B cell (primary cell): ENCODE measurements around the gene ATP11A. TPM values are rescaled to one million over a fixed set of nuclear protein-coding genes. Genes with fewer than 3 reads are reported as not detected.

ENCODE experiments used
- ATAC-seq: fragments of 200-7000 bp; cut with Tn5 transposase; one replicate; pipeline ENCODE4 v1.10.0; 2021; ENCODE audit warnings: low read depth, mild to moderate bottlenecking, moderate number of reproducible peaks, moderate library complexity
- CTCF ChIA-PET: fragments of 350-600 bp; sonication (Branson Sonifier 250); formaldehyde crosslinking; loops from one replicate; lab custom pipeline; 2021; ENCODE audit warnings: antibody characterized with exemption, inconsistent platforms; lab: Charles Lee
- POLR2A ChIA-PET: fragments of 350-600 bp; sonication (Branson Sonifier 250); formaldehyde crosslinking; loops from one replicate; lab custom pipeline; 2021; ENCODE audit warnings: antibody characterized with exemption; lab: Charles Lee
- DNase-seq: peaks from one replicate; pipeline ENCODE4 v3.0.0; 2013
- H2AFZ ChIP-seq: 2 replicates; pipeline ENCODE4 v1.6.1; 2012; ENCODE audit warnings: mild to moderate bottlenecking, low read depth, low read length; ENCODE audit not compliant: insufficient read depth, poor library complexity, severe bottlenecking
- H3K27ac ChIP-seq, 2 donors: 1 replicate in 1 of 2; 2 replicates in 1 of 2; pipeline ENCODE4 v1.5.1; 2012 to 2013; ENCODE audit warnings: low read length in 2 of 2, mild to moderate bottlenecking in 2 of 2, moderate library complexity in 1 of 2
- H3K27me3 ChIP-seq, 4 experiments: fragments of 200-600 bp in 1 of 4; sonication (generic) in 1 of 4; replicated peaks in 1 of 4; 1 replicate in 2 of 4; 2 replicates in 2 of 4; pipeline versions ENCODE4 v1.6.1 to v1.7.0; 2013 to 2016; ENCODE audit warnings: low read length in 3 of 4, mild to moderate bottlenecking in 2 of 4, mixed read lengths in 1 of 4, moderate library complexity in 1 of 4; ENCODE audit not compliant: insufficient read depth in 4 of 4, control insufficient read depth in 3 of 4; ENCODE audit errors: control extremely low read depth in 1 of 4
- H3K36me3 ChIP-seq, 2 experiments: replicated peaks in 1 of 2; 1 replicate in 1 of 2; 2 replicates in 1 of 2; pipeline versions ENCODE4 v1.6.1 to v1.7.1; 2013; ENCODE audit warnings: low read length in 1 of 2; ENCODE audit not compliant: insufficient read depth in 2 of 2, control insufficient read depth in 1 of 2; ENCODE audit errors: control extremely low read depth in 1 of 2, extremely low read depth in 1 of 2
- H3K4me1 ChIP-seq, 2 donors: fragments of 200-600 bp in 1 of 2; sonication (generic) in 1 of 2; 1 replicate in 1 of 2; 2 replicates in 1 of 2; pipeline versions ENCODE4 v1.5.1 to v1.6.1; 2013 to 2017; ENCODE audit warnings: low read length in 2 of 2; ENCODE audit not compliant: control insufficient read depth in 2 of 2, insufficient read depth in 2 of 2
- H3K4me2 ChIP-seq: replicated peaks from 2 replicates; pipeline ENCODE3; 2012; ENCODE audit warnings: mild to moderate bottlenecking, low read depth, low read length; ENCODE audit not compliant: poor library complexity, severe bottlenecking
- H3K4me3 ChIP-seq, 5 experiments: fragments of 200-600 bp in 1 of 5; sonication (generic) in 1 of 5; 1 replicate in 3 of 5; 2 replicates in 2 of 5; pipeline versions ENCODE4 v1.5.1 to v1.7.0; 2011 to 2016; ENCODE audit warnings: low read length in 4 of 5, mild to moderate bottlenecking in 4 of 5, low read depth in 2 of 5, control low read depth in 1 of 5, moderate library complexity in 1 of 5; ENCODE audit not compliant: insufficient read depth in 1 of 5; ENCODE audit errors: control extremely low read depth in 1 of 5, extremely low read depth in 1 of 5
- H3K79me2 ChIP-seq: fragments of 200-600 bp; sonication (generic); one replicate; pipeline ENCODE4 v1.6.0; 2016; ENCODE audit warnings: low read length; ENCODE audit not compliant: control insufficient read depth, insufficient read depth
- H3K9ac ChIP-seq: fragments of 200-600 bp; sonication (generic); 2 replicates; pipeline ENCODE4 v1.6.1; 2017; ENCODE audit warnings: mild to moderate bottlenecking, low read length, moderate library complexity
- H3K9me3 ChIP-seq, 3 donors: one replicate each; pipeline versions ENCODE4 v1.6.1 to v1.7.1; 2013; ENCODE audit warnings: low read length in 2 of 3; ENCODE audit not compliant: control insufficient read depth in 2 of 3, insufficient read depth in 1 of 3; ENCODE audit errors: control extremely low read depth in 1 of 3
- H4K20me1 ChIP-seq: 2 replicates; pipeline ENCODE4 v1.6.0; 2012; ENCODE audit warnings: mild to moderate bottlenecking, low read length; ENCODE audit not compliant: insufficient read depth, control insufficient read depth, poor library complexity, severe bottlenecking
- H3K27ac Mint-ChIP-seq: one replicate; pipeline ENCODE4 v1.8.0; 2021; ENCODE audit warnings: mixed read lengths
- H3K27me3 Mint-ChIP-seq: one replicate; pipeline ENCODE4 v1.8.0; 2021; ENCODE audit warnings: mixed read lengths
- H3K4me1 Mint-ChIP-seq: one replicate; pipeline ENCODE4 v1.8.0; 2021; ENCODE audit warnings: mixed read lengths
- H3K4me3 Mint-ChIP-seq: one replicate; pipeline ENCODE4 v1.8.0; 2021; ENCODE audit warnings: mixed read lengths
- H3K9me3 Mint-ChIP-seq: one replicate; pipeline ENCODE4 v1.8.0; 2022; ENCODE audit warnings: mixed read lengths; ENCODE audit not compliant: insufficient read depth
- CTCF ChIP-seq: fragments of 200-600 bp; IDR thresholded peaks from one replicate; pipeline ENCODE4 v1.8.0; 2022; ENCODE audit warnings: antibody characterized with exemption, mild to moderate bottlenecking
- EZH2 ChIP-seq: IDR thresholded peaks from 2 replicates; pipeline ENCODE4 v1.6.1; 2012; ENCODE audit warnings: borderline replicate concordance, low read depth, mild to moderate bottlenecking, moderate library complexity, low read length; ENCODE audit not compliant: insufficient read depth, poor library complexity, severe bottlenecking
- WGBS: methylation state at CpG from one replicate; pipeline ENCODE4 v1.1.5; 2013; ENCODE audit warnings: missing lambda C conversion rate; ENCODE audit not compliant: insufficient coverage; 5-methylcytosine and 5-hydroxymethylcytosine counted together
- intact Hi-C: fragments of 100-400 bp; cut with micrococcal nuclease; formaldehyde crosslinking; loops from one replicate; pipeline ENCODE4 v1.10.0; 2022
- polyA plus RNA-seq: library from polyadenylated mRNA; depleted of rRNA; stranded (reverse); fragments of >200 nt; gene quantifications from 2 replicates; pipeline ENCODE4 v1.2.3, GENCODE V29; 2012
- total RNA-seq, 2 donors: library from RNA; stranded (reverse); fragments of 120-200 nt in 1 of 2; gene quantifications; 1 replicate in 1 of 2; 2 replicates in 1 of 2; pipeline versions ENCODE4 v1.2.3 to v1.2.4, GENCODE V29; 2013 to 2022

ATP11A gene
- total and polyA plus RNA-seq, 2 donors (not counting 1 experiment from before 2014, with no cell fraction given) = 36.9 to 60.3 TPM

GRCh38 chr13:112889351-112890290 lies 199.8 kb downstream of the ATP11A start:
- H2AFZ ChIP-seq = no peak overlapping the region
- H3K27ac ChIP-seq = no peak overlapping the region
- H3K27me3 Mint-ChIP-seq = no peaks in the 10 kb centered on the region
- H4K20me1 ChIP-seq = no peaks in the 10 kb centered on the region
- H3K36me3 ChIP-seq = no peaks in the 10 kb centered on the region
- no peak for DNase-seq
- WGBS = 93% methylated on average over 37 of the region's 42 CpGs
- no peaks in the 10 kb centered on the region for H3K79me2 ChIP-seq
- H3K4me2 ChIP-seq = no peak overlapping the region
- H3K4me1 Mint-ChIP-seq = peaks cover 14% of the 10 kb centered on the region
- intact Hi-C loops = loop anchor here (5.0 kb wide), 1 partner anchor 318 kb away; the partner anchor contains the start of genes CUL4A and PCID2
- no peaks in the 10 kb centered on the region for H3K9me3 ChIP-seq
- ATAC-seq = no peak
- H3K4me3 ChIP-seq = no peak overlapping the region
- H3K27ac Mint-ChIP-seq = no peak overlapping the region
- no peak for TF ChIP-seq CTCF
- peaks cover 16 to 28% of the 10 kb centered on the region in 2 donors for H3K4me1 ChIP-seq
- peaks cover 0 to 1% (median 0%) of the 10 kb centered on the region in 4 experiments for H3K27me3 ChIP-seq
- H3K9me3 Mint-ChIP-seq = no peaks in the 10 kb centered on the region
- POLR2A ChIA-PET = no interaction called here
- CTCF ChIA-PET = no interaction called here
- no peak overlapping the region for H3K4me3 Mint-ChIP-seq
- H3K9ac ChIP-seq = no peak overlapping the region

DNA sequence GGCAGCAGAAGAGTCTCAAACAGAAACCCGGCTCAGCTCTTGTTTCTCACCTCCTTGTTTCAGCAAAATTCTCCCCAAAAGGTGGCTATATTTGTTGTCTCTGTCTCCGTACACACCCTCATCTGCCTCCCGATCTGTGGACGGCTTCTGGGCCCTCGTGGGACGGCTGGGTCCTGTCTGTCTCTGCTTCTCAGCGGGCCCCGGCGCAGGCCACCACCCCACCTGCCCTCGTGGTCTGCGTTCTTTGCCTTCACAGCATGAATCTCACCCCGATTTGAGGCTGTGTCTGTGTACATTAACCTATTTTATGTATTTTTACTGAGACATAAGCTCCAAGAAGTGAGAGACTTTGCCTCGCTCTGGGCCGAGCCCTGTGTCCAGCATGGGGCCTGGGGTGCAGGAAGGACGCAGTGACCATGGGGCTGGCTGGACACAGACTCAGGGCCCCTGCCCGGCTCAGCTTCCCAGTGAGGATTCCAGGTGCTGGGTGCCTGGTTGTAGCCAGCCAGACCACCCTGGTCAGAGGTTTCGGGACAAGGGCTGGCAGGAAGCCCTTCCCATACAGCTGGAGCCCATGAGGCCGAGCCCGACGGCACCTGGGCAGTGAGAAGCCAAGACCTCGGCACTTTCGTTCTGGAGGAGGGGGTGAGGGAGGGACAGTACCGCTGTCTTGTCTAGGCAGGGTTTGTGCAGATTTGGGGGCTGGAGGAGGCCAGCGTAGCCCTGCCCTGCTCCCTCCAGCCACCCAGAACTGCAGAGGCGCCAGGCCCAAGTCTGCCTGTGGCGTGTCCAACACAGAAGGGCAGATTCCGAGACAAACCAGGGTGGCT lies 200.7 kb downstream of the ATP11A start:
- CTCF ChIA-PET = no interaction called here
- Histone ChIP-seq H3K27ac (no peak overlapping the region), H4K20me1 (no peaks in the 10 kb centered on the region), H3K9me3 (no peaks in the 10 kb centered on the region), H3K27me3 (peaks cover 0 to 7% (median 0%) of the 10 kb centered on the region in 4 experiments), H3K79me2 (no peaks in the 10 kb centered on the region), H3K4me1 (peaks cover 26 to 37% of the 10 kb centered on the region in 2 donors), H3K9ac (no peak overlapping the region), H3K36me3 (no peaks in the 10 kb centered on the region), H2AFZ (no peak overlapping the region), H3K4me2 (no peak overlapping the region), H3K4me3 (no peak overlapping the region)
- DNase-seq (no peak), ATAC-seq (no peak)
- peaks cover 19% of the 10 kb centered on the region for H3K4me1 Mint-ChIP-seq
- no peak overlapping the region for H3K27ac Mint-ChIP-seq
- 95% methylated on average over 20 of the region's 27 CpGs for WGBS
- intact Hi-C loops = loop anchor here (5.0 kb wide), 1 partner anchor 317 kb away; the partner anchor contains the start of genes CUL4A and PCID2
- POLR2A ChIA-PET = no interaction called here
- H3K9me3 Mint-ChIP-seq = no peaks in the 10 kb centered on the region
- TF ChIP-seq EZH2 = no peak
- no peak for TF ChIP-seq CTCF
- no peak overlapping the region for H3K4me3 Mint-ChIP-seq
- H3K27me3 Mint-ChIP-seq = no peaks in the 10 kb centered on the region
